ENCODE data around the gene GJA9.

The GJA9 gene

DNA sequence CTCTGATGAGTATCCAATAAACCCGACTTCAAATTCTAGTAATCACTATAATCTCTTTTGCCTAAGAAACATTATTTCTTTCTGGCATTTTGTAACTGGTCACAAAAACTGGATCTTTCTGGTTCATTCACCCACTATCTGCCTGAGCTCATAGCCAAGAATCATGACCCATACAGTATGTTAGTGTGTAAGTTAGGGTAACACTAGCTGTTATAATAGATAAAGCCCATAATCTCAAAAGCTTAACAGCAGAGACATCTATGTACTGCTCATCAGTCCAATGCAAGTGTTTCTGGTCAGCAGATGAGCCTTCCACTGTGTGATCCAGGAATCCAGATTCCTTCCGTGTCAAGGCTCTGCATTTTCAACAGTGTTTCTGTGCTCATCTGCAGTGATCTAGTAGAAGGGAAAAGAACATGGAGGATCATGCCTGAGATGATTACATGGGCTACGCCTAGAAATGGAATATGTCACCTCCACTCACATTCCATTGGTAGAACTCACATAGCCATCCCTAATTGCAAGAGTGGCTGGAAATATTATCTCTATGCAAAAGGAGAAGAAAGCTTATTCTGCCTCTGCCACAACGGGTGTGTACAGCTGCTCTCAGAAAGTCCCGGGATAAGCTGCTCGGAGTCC lies 49.5 kb downstream of the GJA9 start:
- DNase-seq = no peak

GRCh38 chr1:38829368-38829767 lies 52.0 kb downstream of the GJA9 start:
- no peak for DNase-seq

- DNase-seq = no peak
These were observed 54.1 kb downstream of the GJA9 start for GRCh38 chr1:38827318-38827717.

DNA sequence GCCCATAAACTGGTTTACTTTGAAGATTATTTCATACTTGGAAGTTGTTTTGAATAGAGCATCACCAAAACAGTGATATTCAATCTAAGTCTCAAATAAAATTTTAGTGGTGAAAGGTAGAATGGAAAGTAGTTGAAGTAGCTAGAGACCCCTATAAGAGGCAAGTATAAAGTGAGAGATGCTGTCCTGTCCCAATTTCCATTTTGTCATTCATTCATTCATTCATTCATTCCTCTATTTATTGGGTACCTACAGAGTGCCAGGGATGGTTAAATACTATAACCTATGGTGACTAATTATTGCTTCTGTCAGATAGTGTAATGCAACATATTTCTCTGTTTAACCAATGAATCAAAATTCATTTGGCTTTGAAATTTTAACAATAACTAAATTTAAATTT lies 54.5 kb downstream of the GJA9 start:
- DNase-seq = no peak

GRCh38 chr1:38826262-38826661 lies 55.1 kb downstream of the GJA9 start:
- no peak for DNase-seq

Data from amygdala (tissue), 56 donors.